Endothelial cell of umbilical vein (primary cell): ENCODE data around the gene GLCE. TPM values are rescaled to one million over a fixed set of nuclear protein-coding genes. Genes with fewer than 3 reads are reported as not detected.

ENCODE experiments used
- BruUV-seq: library from RNA; stranded (reverse); fragments of 400-500 nt; replicated peaks from 2 replicates; lab custom pipeline; 2021; lab: Mats Ljungman, UMichigan
- CTCF ChIA-PET: fragments of 300-600, 350-600 bp; sonication (Branson Sonifier 250); formaldehyde crosslinking; loops from one replicate; lab custom pipeline; 2021; ENCODE audit warnings: antibody characterized with exemption, inconsistent platforms; lab: Charles Lee
- POLR2A ChIA-PET: fragments of 300-600, 350-600 bp; sonication (Branson Sonifier 250); formaldehyde crosslinking; loops from one replicate; lab custom pipeline; 2021; ENCODE audit warnings: antibody characterized with exemption, inconsistent platforms; lab: Charles Lee
- DNase-seq: peaks from one replicate; pipeline ENCODE4 v3.0.0-alpha.2; 2011; ENCODE audit warnings: low read depth, low spot score
- FAIRE-seq: peaks from 2 replicates; lab custom pipeline; 2011; peaks lifted over from hg19 to GRCh38; lab: Jason Lieb, UNC
- H2AFZ ChIP-seq: 2 replicates; pipeline ENCODE4 v1.6.0; 2012; ENCODE audit warnings: low read depth, low read length, control low read depth, inconsistent platforms
- H3K27ac ChIP-seq: 2 replicates; pipeline ENCODE4 v1.5.1; 2011; ENCODE audit warnings: low read depth, mild to moderate bottlenecking, control low read depth, low read length, moderate library complexity; ENCODE audit not compliant: insufficient read depth
- H3K27me3 ChIP-seq, 2 experiments: 2 replicates each; pipeline versions ENCODE4 v1.6.0 to v1.6.1; 2011; ENCODE audit warnings: low read length in 2 of 2, mixed read lengths in 1 of 2; ENCODE audit not compliant: control insufficient read depth in 2 of 2, insufficient read depth in 2 of 2
- H3K36me3 ChIP-seq, 2 experiments: 2 replicates in 1 of 2; 3 replicates in 1 of 2; pipeline ENCODE4 v1.5.1; 2011; ENCODE audit warnings: low read length in 2 of 2, mild to moderate bottlenecking in 1 of 2, moderate library complexity in 1 of 2; ENCODE audit not compliant: control insufficient read depth in 2 of 2, insufficient read depth in 2 of 2; ENCODE audit errors: extremely low read depth in 1 of 2
- H3K4me1 ChIP-seq: 3 replicates; pipeline ENCODE4 v1.5.1; 2011; ENCODE audit warnings: mild to moderate bottlenecking, low read length; ENCODE audit not compliant: control insufficient read depth, insufficient read depth; ENCODE audit errors: extremely low read depth
- H3K4me2 ChIP-seq: 2 replicates; pipeline ENCODE4 v1.6.1; 2011; ENCODE audit warnings: low read length, control low read depth, mixed read lengths; ENCODE audit not compliant: insufficient read depth
- H3K4me3 ChIP-seq, 3 experiments: fragments of 200-600 bp in 1 of 3; sonication (generic), shearing (Covaris generic) in 1 of 3; replicated peaks in 1 of 3; 2 replicates each; pipeline ENCODE4 v1.5.1; 2011 to 2016; ENCODE audit warnings: control low read depth in 3 of 3, low read length in 3 of 3, mild to moderate bottlenecking in 2 of 3, inconsistent platforms in 1 of 3, low read depth in 1 of 3, moderate library complexity in 1 of 3; ENCODE audit not compliant: insufficient read depth in 1 of 3
- H3K79me2 ChIP-seq: 2 replicates; pipeline ENCODE4 v1.6.0; 2012; ENCODE audit warnings: low read length, inconsistent platforms; ENCODE audit not compliant: control insufficient read depth, insufficient read depth
- H3K9ac ChIP-seq: replicated peaks from 2 replicates; pipeline ENCODE3; 2011; ENCODE audit warnings: low read length, control low read depth; ENCODE audit not compliant: insufficient read depth; ENCODE audit errors: extremely low read depth
- H3K9me1 ChIP-seq: replicated peaks from 3 replicates; pipeline ENCODE4 v1.6.0; 2011; ENCODE audit warnings: mild to moderate bottlenecking, low read length; ENCODE audit not compliant: control insufficient read depth, insufficient read depth; ENCODE audit errors: extremely low read depth
- H3K9me3 ChIP-seq: replicated peaks from 2 replicates; pipeline ENCODE4 v1.5.1; 2012; ENCODE audit warnings: low read length, inconsistent platforms; ENCODE audit not compliant: control insufficient read depth, insufficient read depth
- H4K20me1 ChIP-seq: replicated peaks from 2 replicates; pipeline ENCODE3; 2011; ENCODE audit warnings: mild to moderate bottlenecking, low read length; ENCODE audit not compliant: control insufficient read depth, insufficient read depth; ENCODE audit errors: extremely low read depth
- EZH2 ChIP-seq: IDR thresholded peaks from 2 replicates; pipeline ENCODE4 v1.6.1; 2012; ENCODE audit warnings: borderline replicate concordance, low read depth, mild to moderate bottlenecking, moderate library complexity, low read length, inconsistent platforms; ENCODE audit not compliant: severe bottlenecking
- FOS ChIP-seq: IDR thresholded peaks from 2 replicates; pipeline ENCODE4 v1.6.1; 2011; ENCODE audit warnings: mild to moderate bottlenecking, low read length, moderate library complexity, borderline replicate concordance; ENCODE audit not compliant: insufficient read depth
- GATA2 ChIP-seq: IDR thresholded peaks from 2 replicates; pipeline ENCODE4 v1.7.0; 2011; ENCODE audit warnings: low read depth, mild to moderate bottlenecking, moderate library complexity, mixed read lengths, low read length; ENCODE audit not compliant: insufficient read length, insufficient read depth
- JUN ChIP-seq: IDR thresholded peaks from 2 replicates; pipeline ENCODE4 v1.6.1; 2011; ENCODE audit warnings: borderline replicate concordance, low read depth; ENCODE audit not compliant: insufficient read length, insufficient read depth
- MYC ChIP-seq: IDR thresholded peaks from one replicate; pipeline ENCODE4 v1.6.1; 2011; ENCODE audit warnings: mild to moderate bottlenecking, low read depth, low read length
- POLR2A ChIP-seq: IDR thresholded peaks from 2 replicates; pipeline ENCODE4 v1.6.1; 2012; ENCODE audit warnings: low read depth, mild to moderate bottlenecking, control low read depth, low read length
- POLR2AphosphoS5 ChIP-seq: IDR thresholded peaks from 2 replicates; pipeline ENCODE4 v1.6.1; 2012; ENCODE audit warnings: low read depth, mild to moderate bottlenecking, control low read depth, low read length, moderate library complexity; ENCODE audit not compliant: insufficient read depth
- dilution Hi-C: fragments of 300-500 bp; cut with MboI; formaldehyde crosslinking; loops from one replicate; pipeline ENCODE4 v1.15.0; 2019; ENCODE audit warnings: low sequenced_read_pairs; ENCODE audit not compliant: extremely low pct_ligation_motif_present
- intact Hi-C: fragments of 100-400 bp; cut with micrococcal nuclease; formaldehyde crosslinking; loops from one replicate; pipeline ENCODE4 v1.10.0; 2022
- polyA plus RNA-seq, 4 experiments: library from polyadenylated mRNA; depleted of rRNA in 3 of 4; stranded (reverse) in 3 of 4; unstranded in 1 of 4; fragments of >200 nt; gene quantifications; 2 replicates each; pipeline versions ENCODE4 v1.2.1 to v1.2.3, GENCODE V29; 2011 to 2012; ENCODE audit warnings: missing spikeins in 1 of 4
- total RNA-seq: library from RNA; stranded (reverse); gene quantifications from 2 replicates; pipeline ENCODE4 v1.2.3, GENCODE V29; 2021
- TF ChIP-seq, protein P1 (sequence below), 2 donors: IDR thresholded peaks; 1 replicate in 1 of 2; 2 replicates in 1 of 2; pipeline ENCODE4 v1.5.1; 2011; ENCODE audit warnings: low read length in 2 of 2, mild to moderate bottlenecking in 2 of 2, moderate library complexity in 2 of 2, control low read depth in 1 of 2, inconsistent platforms in 1 of 2, low read depth in 1 of 2; ENCODE audit not compliant: insufficient read depth in 1 of 2; ENCODE audit errors: extremely low read depth in 1 of 2
- TF ChIP-seq, protein P2 (sequence below): IDR thresholded peaks from 2 replicates; pipeline ENCODE4 v1.6.1; 2011; ENCODE audit not compliant: insufficient read depth, insufficient read length

GLCE gene
- total and polyA plus RNA-seq, 2 donors (not counting 3 experiments of a cell fraction or from before 2014, with no cell fraction given): 48.1 to 86.6 TPM

DNA sequence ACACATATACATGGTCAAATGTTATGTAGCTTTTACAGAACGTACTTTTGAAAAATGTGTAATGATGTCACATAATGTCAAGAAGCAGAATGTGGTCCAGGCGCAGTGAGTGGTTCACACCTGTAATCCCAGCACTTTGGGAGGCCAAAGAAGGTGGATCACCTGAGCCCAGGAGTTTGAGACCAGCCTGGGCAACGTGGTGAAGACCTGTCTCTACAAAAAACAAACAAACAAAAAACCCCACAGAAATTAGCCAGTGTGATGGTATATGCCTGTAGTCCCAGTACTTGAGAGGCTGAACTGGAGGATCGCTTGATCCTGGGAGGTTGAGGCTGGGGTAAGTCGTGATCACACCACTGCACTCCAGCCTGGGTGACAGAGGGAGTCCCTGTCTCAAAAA lies 15.9 kb upstream of the GLCE start:
- H4K20me1 ChIP-seq: no peaks in the 10 kb centered on the region
- no peaks in the 10 kb centered on the region for H3K9me1 ChIP-seq
- TF ChIP-seq EZH2 (no peak), FOS (no peak), POLR2A (no peak)
- TF ChIP-seq, protein P1, sequence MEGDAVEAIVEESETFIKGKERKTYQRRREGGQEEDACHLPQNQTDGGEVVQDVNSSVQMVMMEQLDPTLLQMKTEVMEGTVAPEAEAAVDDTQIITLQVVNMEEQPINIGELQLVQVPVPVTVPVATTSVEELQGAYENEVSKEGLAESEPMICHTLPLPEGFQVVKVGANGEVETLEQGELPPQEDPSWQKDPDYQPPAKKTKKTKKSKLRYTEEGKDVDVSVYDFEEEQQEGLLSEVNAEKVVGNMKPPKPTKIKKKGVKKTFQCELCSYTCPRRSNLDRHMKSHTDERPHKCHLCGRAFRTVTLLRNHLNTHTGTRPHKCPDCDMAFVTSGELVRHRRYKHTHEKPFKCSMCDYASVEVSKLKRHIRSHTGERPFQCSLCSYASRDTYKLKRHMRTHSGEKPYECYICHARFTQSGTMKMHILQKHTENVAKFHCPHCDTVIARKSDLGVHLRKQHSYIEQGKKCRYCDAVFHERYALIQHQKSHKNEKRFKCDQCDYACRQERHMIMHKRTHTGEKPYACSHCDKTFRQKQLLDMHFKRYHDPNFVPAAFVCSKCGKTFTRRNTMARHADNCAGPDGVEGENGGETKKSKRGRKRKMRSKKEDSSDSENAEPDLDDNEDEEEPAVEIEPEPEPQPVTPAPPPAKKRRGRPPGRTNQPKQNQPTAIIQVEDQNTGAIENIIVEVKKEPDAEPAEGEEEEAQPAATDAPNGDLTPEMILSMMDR (IDR thresholded peaks at IDR 0.05; ENCODE audit: extremely low read depth in 1 of 2, insufficient read depth in 1 of 2, low read depth in 1 of 2, low read length in 2 of 2): no peak
- ChIA-PET POLR2A (no interaction called here), CTCF (no interaction called here)
- no peak overlapping the region for H3K4me3 ChIP-seq
- no TSS peak for BruUV-seq
- H3K9me3 ChIP-seq: no peaks in the 10 kb centered on the region
- FAIRE-seq (no peak), DNase-seq (no peak)
- H3K36me3 ChIP-seq: no peaks in the 10 kb centered on the region
- no peaks in the 10 kb centered on the region for H3K27me3 ChIP-seq
- H3K27ac ChIP-seq: no peak overlapping the region
- peaks cover 5% of the 10 kb centered on the region for H3K4me1 ChIP-seq
- no peak overlapping the region for H3K9ac ChIP-seq
- intact Hi-C loops: no loop called here
- H2AFZ ChIP-seq: no peak overlapping the region
- no peaks in the 10 kb centered on the region for H3K79me2 ChIP-seq
- no peak overlapping the region for H3K4me2 ChIP-seq
- dilution Hi-C loops: no loop called here

DNA sequence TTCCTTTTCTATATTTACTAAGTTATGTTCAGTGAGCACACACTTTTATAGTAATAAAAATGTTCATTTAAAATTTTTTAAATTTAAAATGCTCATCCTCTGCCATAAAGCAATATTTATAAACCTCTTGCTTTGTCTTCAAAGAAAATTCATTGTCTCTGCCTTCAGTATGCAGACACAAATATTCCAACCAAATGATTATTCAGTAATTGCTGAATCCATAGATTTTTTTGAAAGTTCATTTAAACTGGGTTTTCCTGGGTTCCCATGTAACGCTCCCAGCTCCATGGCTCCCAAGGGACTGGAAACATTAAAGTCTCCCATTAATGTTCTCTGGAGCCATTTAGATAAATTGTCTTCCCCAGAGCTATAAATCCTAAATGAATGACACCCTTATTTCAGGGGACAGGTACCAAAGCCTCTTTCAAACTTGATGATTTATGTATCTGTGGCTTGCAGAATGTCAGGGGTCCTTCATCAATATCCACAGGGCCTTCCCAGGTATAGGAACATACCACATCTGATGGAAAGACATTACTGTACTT lies 15.2 kb upstream of the GLCE start:
- H3K4me2 ChIP-seq: no peak overlapping the region
- no peaks in the 10 kb centered on the region for H3K79me2 ChIP-seq
- ChIA-PET CTCF (interaction anchor here (0.8 to 1.5 kb wide), 4 partner anchors 9 to 86 kb away, joined by 3 to 7 read pairs (median 4); no protein-coding TSS in a partner anchor), POLR2A (interaction anchor here (0.6 kb wide), 1 partner anchor 9 kb away, joined by 3 read pairs; no protein-coding TSS in a partner anchor)
- no peaks in the 10 kb centered on the region for H3K36me3 ChIP-seq
- no peaks in the 10 kb centered on the region for H3K27me3 ChIP-seq
- DNase-seq (no peak), FAIRE-seq (no peak)
- TF ChIP-seq GATA2: no peak
- no peak for TF ChIP-seq JUN
- TF ChIP-seq, protein P2, sequence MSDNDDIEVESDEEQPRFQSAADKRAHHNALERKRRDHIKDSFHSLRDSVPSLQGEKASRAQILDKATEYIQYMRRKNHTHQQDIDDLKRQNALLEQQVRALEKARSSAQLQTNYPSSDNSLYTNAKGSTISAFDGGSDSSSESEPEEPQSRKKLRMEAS: no peak
- TF ChIP-seq, protein P1 (IDR thresholded peaks at IDR 0.05; ENCODE audit: extremely low read depth in 1 of 2, insufficient read depth in 1 of 2, low read depth in 1 of 2, low read length in 2 of 2): no peak
- no peak for TF ChIP-seq POLR2AphosphoS5
- no peak for TF ChIP-seq FOS
- no peak for TF ChIP-seq POLR2A
- TF ChIP-seq EZH2: no peak
- TF ChIP-seq MYC: no peak
- H3K4me3 ChIP-seq: no peak overlapping the region
- no TSS peak for BruUV-seq
- no peak overlapping the region for H3K27ac ChIP-seq
- no peak overlapping the region for H3K9ac ChIP-seq
- H3K9me3 ChIP-seq: no peaks in the 10 kb centered on the region
- dilution Hi-C loops: no loop called here
- H3K9me1 ChIP-seq: no peaks in the 10 kb centered on the region
- no peak overlapping the region for H2AFZ ChIP-seq
- H3K4me1 ChIP-seq: peaks cover 5% of the 10 kb centered on the region
- no peaks in the 10 kb centered on the region for H4K20me1 ChIP-seq
- intact Hi-C loops: no loop called here
